ENCODE data around the gene HIRIP3.

The HIRIP3 gene

DNA sequence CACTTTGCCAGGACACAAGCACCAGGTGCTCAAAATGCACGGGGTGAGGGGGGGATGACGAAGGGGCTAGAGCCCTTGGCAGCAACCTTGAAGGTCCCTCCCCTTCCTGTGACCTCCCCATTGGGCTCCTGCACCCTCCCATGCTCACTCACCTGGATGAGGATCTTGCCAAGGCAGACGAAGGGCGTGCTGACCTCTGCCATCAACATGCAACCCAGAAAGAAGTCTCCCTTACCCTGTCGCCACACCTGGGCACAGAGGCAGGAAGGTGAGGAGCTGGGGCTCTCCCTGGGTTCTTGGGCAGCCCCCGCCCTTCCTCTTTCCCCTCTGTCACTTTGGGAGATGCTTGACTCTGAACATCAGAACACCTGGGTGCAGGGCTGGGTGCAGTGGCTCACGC, 30.2 kb upstream of the HIRIP3 start:
- no peak overlapping the region for H3K14ac ChIP-seq (ENCODE audit: low read length)
- no peak overlapping the region for H3K4ac ChIP-seq (ENCODE audit: low read depth, low read length)
- no peak overlapping the region for H4K8ac ChIP-seq (ENCODE audit: low read depth, low read length)
- H3K4me3 ChIP-seq (ENCODE audit: low read depth, low read length): no peak overlapping the region
- H2BK12ac ChIP-seq (ENCODE audit: low read length): no peak overlapping the region
- peaks cover 2% of the 10 kb centered on the region for H3K9me3 ChIP-seq (ENCODE audit: insufficient read depth, low read depth, low read length)
- H3K9ac ChIP-seq (ENCODE audit: low read length): no peak overlapping the region
- H4K12ac ChIP-seq (ENCODE audit: low read depth, low read length): no peak overlapping the region
- no peaks in the 10 kb centered on the region for H3K79me2 ChIP-seq (ENCODE audit: control insufficient read depth, insufficient read depth, low read length, poor library complexity)
- H3K4me2 ChIP-seq (ENCODE audit: low read length): no peak overlapping the region
- H2AK5ac ChIP-seq (ENCODE audit: low read length): no peak overlapping the region
- no peak overlapping the region for H3K18ac ChIP-seq (ENCODE audit: low read length)
- no peak overlapping the region for H2AFZ ChIP-seq (ENCODE audit: insufficient read depth, low read length, poor library complexity)
- no peak overlapping the region for H3K23ac ChIP-seq (ENCODE audit: low read length)
- peaks cover 14% of the 10 kb centered on the region for H3K27me3 ChIP-seq (ENCODE audit: insufficient read depth, low read length)
- no peak overlapping the region for H3K27ac ChIP-seq (ENCODE audit: low read depth, low read length)
- peaks cover 0 to 4% of the 10 kb centered on the region in 2 experiments for H3K4me1 ChIP-seq (ENCODE audit: control insufficient read depth in 1 of 2, insufficient read depth in 2 of 2, low read length in 2 of 2)
- WGBS (ENCODE audit: extremely low coverage, insufficient coverage, insufficient read length): no CpG with 5 or more reads among the region's 7 CpGs
- H2BK5ac ChIP-seq (ENCODE audit: low read depth, low read length, poor library complexity): no peak overlapping the region
- no peaks in the 10 kb centered on the region for H3K79me1 ChIP-seq (ENCODE audit: low read length)
- no peak overlapping the region for H4K91ac ChIP-seq (ENCODE audit: low read depth, low read length)
- no peak for DNase-seq
- H2BK120ac ChIP-seq (ENCODE audit: insufficient read depth, low read length, poor library complexity): no peak overlapping the region
- no peaks in the 10 kb centered on the region for H3K36me3 ChIP-seq (ENCODE audit: control insufficient read depth in 1 of 2, insufficient read depth in 2 of 2, low read length in 2 of 2)

DNA sequence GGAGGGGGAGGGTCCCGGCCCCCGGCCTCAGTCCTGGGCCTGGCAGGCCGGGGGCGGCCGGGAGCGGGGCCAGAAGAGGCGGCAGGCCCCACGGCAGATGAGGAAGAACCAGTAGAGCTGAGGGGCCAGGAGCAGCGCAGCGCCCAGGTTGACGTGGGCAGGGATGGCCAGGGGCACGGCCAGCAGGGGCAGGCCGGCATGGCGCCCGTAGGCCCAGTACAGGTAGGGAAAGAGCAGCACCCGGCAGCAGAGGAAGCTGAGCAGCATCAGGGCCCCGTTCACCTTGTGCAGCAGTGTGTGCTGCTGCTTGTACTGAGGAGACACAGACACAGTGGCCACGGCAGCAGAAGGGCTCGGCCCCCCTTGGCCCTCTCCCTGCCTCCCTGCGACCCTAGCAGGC, 29.7 kb upstream of the HIRIP3 start:
- no peak overlapping the region for H4K91ac ChIP-seq (ENCODE audit: low read depth, low read length)
- no CpG with 5 or more reads among the region's 20 CpGs for WGBS (ENCODE audit: extremely low coverage, insufficient coverage, insufficient read length)
- H2BK12ac ChIP-seq (ENCODE audit: low read length): no peak overlapping the region
- H2AFZ ChIP-seq (ENCODE audit: insufficient read depth, low read length, poor library complexity): no peak overlapping the region
- H3K36me3 ChIP-seq (ENCODE audit: control insufficient read depth in 1 of 2, insufficient read depth in 2 of 2, low read length in 2 of 2): no peaks in the 10 kb centered on the region
- H3K79me2 ChIP-seq (ENCODE audit: control insufficient read depth, insufficient read depth, low read length, poor library complexity): no peaks in the 10 kb centered on the region
- no peak overlapping the region for H3K9ac ChIP-seq (ENCODE audit: low read length)
- no peak for DNase-seq
- no peak overlapping the region for H3K4me3 ChIP-seq (ENCODE audit: low read depth, low read length)
- H3K27ac ChIP-seq (ENCODE audit: low read depth, low read length): no peak overlapping the region
- H3K4me2 ChIP-seq (ENCODE audit: low read length): no peak overlapping the region
- H3K9me3 ChIP-seq (ENCODE audit: insufficient read depth, low read depth, low read length): peaks cover 2% of the 10 kb centered on the region
- H3K79me1 ChIP-seq (ENCODE audit: low read length): no peaks in the 10 kb centered on the region
- H3K18ac ChIP-seq (ENCODE audit: low read length): no peak overlapping the region
- no peak overlapping the region for H2BK5ac ChIP-seq (ENCODE audit: low read depth, low read length, poor library complexity)
- H3K4ac ChIP-seq (ENCODE audit: low read depth, low read length): no peak overlapping the region
- no peak overlapping the region for H4K8ac ChIP-seq (ENCODE audit: low read depth, low read length)
- H3K27me3 ChIP-seq (ENCODE audit: insufficient read depth, low read length): peaks cover 10% of the 10 kb centered on the region
- peaks cover 0 to 4% of the 10 kb centered on the region in 2 experiments for H3K4me1 ChIP-seq (ENCODE audit: control insufficient read depth in 1 of 2, insufficient read depth in 2 of 2, low read length in 2 of 2)
- no peak overlapping the region for H3K14ac ChIP-seq (ENCODE audit: low read length)
- no peak overlapping the region for H3K23ac ChIP-seq (ENCODE audit: low read length)
- H2BK120ac ChIP-seq (ENCODE audit: insufficient read depth, low read length, poor library complexity): no peak overlapping the region
- no peak overlapping the region for H2AK5ac ChIP-seq (ENCODE audit: low read length)
- H4K12ac ChIP-seq (ENCODE audit: low read depth, low read length): no peak overlapping the region

DNA sequence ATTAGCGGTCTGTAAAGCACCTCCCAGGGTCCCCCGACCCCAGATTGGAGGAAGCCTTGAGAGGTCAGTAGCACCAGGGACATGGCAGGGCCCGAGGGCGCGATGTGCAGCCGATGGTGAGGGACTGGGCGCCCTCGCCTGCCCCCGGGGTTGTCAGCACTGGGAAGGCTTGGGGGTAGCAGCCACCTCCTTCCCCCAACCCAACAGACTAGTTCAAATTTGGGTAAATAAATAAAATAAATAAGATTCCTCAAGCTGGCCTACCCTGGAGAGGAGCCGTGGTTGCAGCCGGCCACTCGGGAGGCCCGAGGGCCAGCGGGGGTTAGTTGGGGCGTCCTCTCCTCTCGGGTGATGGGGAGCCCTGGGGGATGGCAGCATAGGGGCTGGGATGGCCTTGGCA, 29.0 kb upstream of the HIRIP3 start:
- H3K14ac ChIP-seq (ENCODE audit: low read length): no peak overlapping the region
- no peak overlapping the region for H3K4ac ChIP-seq (ENCODE audit: low read depth, low read length)
- H4K91ac ChIP-seq (ENCODE audit: low read depth, low read length): no peak overlapping the region
- no peaks in the 10 kb centered on the region for H3K9me3 ChIP-seq (ENCODE audit: insufficient read depth, low read depth, low read length)
- no peak overlapping the region for H2BK120ac ChIP-seq (ENCODE audit: insufficient read depth, low read length, poor library complexity)
- no peaks in the 10 kb centered on the region for H3K79me1 ChIP-seq (ENCODE audit: low read length)
- H3K4me3 ChIP-seq (ENCODE audit: low read depth, low read length): no peak overlapping the region
- peaks cover 0 to 4% of the 10 kb centered on the region in 2 experiments for H3K4me1 ChIP-seq (ENCODE audit: control insufficient read depth in 1 of 2, insufficient read depth in 2 of 2, low read length in 2 of 2)
- no peak overlapping the region for H3K18ac ChIP-seq (ENCODE audit: low read length)
- H3K36me3 ChIP-seq (ENCODE audit: control insufficient read depth in 1 of 2, insufficient read depth in 2 of 2, low read length in 2 of 2): no peaks in the 10 kb centered on the region
- H3K23ac ChIP-seq (ENCODE audit: low read length): no peak overlapping the region
- H3K9ac ChIP-seq (ENCODE audit: low read length): no peak overlapping the region
- no peak overlapping the region for H4K12ac ChIP-seq (ENCODE audit: low read depth, low read length)
- no peaks in the 10 kb centered on the region for H3K79me2 ChIP-seq (ENCODE audit: control insufficient read depth, insufficient read depth, low read length, poor library complexity)
- no peak overlapping the region for H3K27ac ChIP-seq (ENCODE audit: low read depth, low read length)
- H2BK5ac ChIP-seq (ENCODE audit: low read depth, low read length, poor library complexity): no peak overlapping the region
- no peak overlapping the region for H3K4me2 ChIP-seq (ENCODE audit: low read length)
- H2AFZ ChIP-seq (ENCODE audit: insufficient read depth, low read length, poor library complexity): no peak overlapping the region
- peaks cover 6% of the 10 kb centered on the region for H3K27me3 ChIP-seq (ENCODE audit: insufficient read depth, low read length)
- H4K8ac ChIP-seq (ENCODE audit: low read depth, low read length): no peak overlapping the region
- H2BK12ac ChIP-seq (ENCODE audit: low read length): no peak overlapping the region
- DNase-seq: no peak
- no CpG with 5 or more reads among the region's 16 CpGs for WGBS (ENCODE audit: extremely low coverage, insufficient coverage, insufficient read length)
- H2AK5ac ChIP-seq (ENCODE audit: low read length): no peak overlapping the region

DNA sequence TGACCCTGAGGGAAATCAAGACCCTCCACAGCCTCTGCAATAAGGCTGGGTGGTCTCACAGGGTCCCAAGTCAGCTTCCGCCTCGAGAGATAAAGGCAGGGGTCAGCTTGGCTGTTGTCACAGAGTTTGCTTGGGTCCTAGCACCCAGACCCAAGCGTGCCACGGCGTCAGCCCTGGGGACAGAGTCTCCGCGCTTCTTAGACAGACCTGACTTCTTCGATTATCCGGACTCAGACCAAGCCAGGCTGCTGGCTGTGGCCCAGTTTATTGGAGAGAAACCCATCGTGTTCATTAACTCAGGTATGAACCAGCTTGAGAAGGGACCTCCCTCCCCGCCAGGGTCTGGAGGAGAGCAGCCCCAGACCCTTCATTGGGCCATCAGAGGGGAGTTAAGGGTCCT, 28.2 kb upstream of the HIRIP3 start:
- Histone ChIP-seq H2AK5ac (ENCODE audit: low read length) (no peak overlapping the region), H3K27me3 (ENCODE audit: insufficient read depth, low read length) (no peaks in the 10 kb centered on the region), H3K79me1 (ENCODE audit: low read length) (no peaks in the 10 kb centered on the region), H3K79me2 (ENCODE audit: control insufficient read depth, insufficient read depth, low read length, poor library complexity) (no peaks in the 10 kb centered on the region), H3K4me1 (ENCODE audit: control insufficient read depth in 1 of 2, insufficient read depth in 2 of 2, low read length in 2 of 2) (peaks cover 0 to 4% of the 10 kb centered on the region in 2 experiments), H4K91ac (ENCODE audit: low read depth, low read length) (no peak overlapping the region), H2BK120ac (ENCODE audit: insufficient read depth, low read length, poor library complexity) (no peak overlapping the region), H3K14ac (ENCODE audit: low read length) (no peak overlapping the region), H3K23ac (ENCODE audit: low read length) (no peak overlapping the region), H3K27ac (ENCODE audit: low read depth, low read length) (no peak overlapping the region), H3K4me2 (ENCODE audit: low read length) (no peak overlapping the region), H4K8ac (ENCODE audit: low read depth, low read length) (no peak overlapping the region), H3K4me3 (ENCODE audit: low read depth, low read length) (no peak overlapping the region), H2BK5ac (ENCODE audit: low read depth, low read length, poor library complexity) (no peak overlapping the region), H2AFZ (ENCODE audit: insufficient read depth, low read length, poor library complexity) (no peak overlapping the region), H4K12ac (ENCODE audit: low read depth, low read length) (no peak overlapping the region), H2BK12ac (ENCODE audit: low read length) (no peak overlapping the region), H3K18ac (ENCODE audit: low read length) (no peak overlapping the region), H3K4ac (ENCODE audit: low read depth, low read length) (no peak overlapping the region), H3K9ac (ENCODE audit: low read length) (no peak overlapping the region), H3K36me3 (ENCODE audit: control insufficient read depth in 1 of 2, insufficient read depth in 2 of 2, low read length in 2 of 2) (no peaks in the 10 kb centered on the region), H3K9me3 (ENCODE audit: insufficient read depth, low read depth, low read length) (no peaks in the 10 kb centered on the region)
- no CpG with 5 or more reads among the region's 11 CpGs for WGBS (ENCODE audit: extremely low coverage, insufficient coverage, insufficient read length)
- DNase-seq: no peak
